Activated B cell treated with CpG ODN at 0.5 μM for 24 hours (primary cell): ENCODE data around the gene TPP2. TPM values are rescaled to one million over a fixed set of nuclear protein-coding genes. Genes with fewer than 3 reads are reported as not detected.

Source experiments
- ATAC-seq: fragments of 200-7000 bp; cut with Tn5 transposase; one replicate; pipeline ENCODE4 v1.10.0; 2021; ENCODE audit warnings: low read depth, mild to moderate bottlenecking, moderate library complexity
- CTCF ChIA-PET: fragments of 350-600 bp; sonication (Branson Sonifier 250); formaldehyde crosslinking; loops from one replicate; lab custom pipeline; 2021; ENCODE audit warnings: antibody characterized with exemption; lab: Charles Lee
- POLR2A ChIA-PET: fragments of 350-600 bp; sonication (Branson Sonifier 250); formaldehyde crosslinking; loops from one replicate; lab custom pipeline; 2021; ENCODE audit warnings: antibody characterized with exemption; lab: Charles Lee
- DNase-seq: peaks from one replicate; pipeline ENCODE4 v3.0.0; 2022
- H3K27ac Mint-ChIP-seq: one replicate; pipeline ENCODE4 v1.8.0; 2020; ENCODE audit warnings: mixed read lengths
- H3K27me3 Mint-ChIP-seq: one replicate; pipeline ENCODE4 v1.8.0; 2021; ENCODE audit warnings: mixed read lengths
- H3K36me3 Mint-ChIP-seq: one replicate; pipeline ENCODE4 v1.8.0; 2021; ENCODE audit warnings: low read depth, mixed read lengths
- H3K4me1 Mint-ChIP-seq: one replicate; pipeline ENCODE4 v1.8.0; 2021; ENCODE audit warnings: mixed read lengths
- H3K4me3 Mint-ChIP-seq: one replicate; pipeline ENCODE4 v1.8.0; 2020; ENCODE audit warnings: mild to moderate bottlenecking, mixed read lengths
- H3K9me3 Mint-ChIP-seq: one replicate; pipeline ENCODE4 v1.8.0; 2020; ENCODE audit warnings: mixed read lengths
- CTCF ChIP-seq: fragments of 200-600 bp; IDR thresholded peaks from one replicate; pipeline ENCODE4 v1.8.0; 2022; ENCODE audit warnings: antibody characterized with exemption, mild to moderate bottlenecking
- intact Hi-C: fragments of 100-400 bp; cut with micrococcal nuclease; formaldehyde crosslinking; loops from one replicate; pipeline ENCODE4 v1.15.1; 2024
- total RNA-seq: library from RNA; stranded (reverse); gene quantifications from 2 replicates; pipeline ENCODE4 v1.2.3, GENCODE V29; 2022

TPP2 gene
- total RNA-seq, 1 donor from 2014 or later = 53.1 TPM

GRCh38 chr13:102659168-102659713 is 62.5 kb downstream of the TPP2 start:
- no peaks in the 10 kb centered on the region for H3K4me1 Mint-ChIP-seq
- H3K9me3 Mint-ChIP-seq = peaks cover 4% of the 10 kb centered on the region
- CTCF ChIA-PET = no interaction called here
- H3K27me3 Mint-ChIP-seq = no peaks in the 10 kb centered on the region
- no peak for DNase-seq
- no peak overlapping the region for H3K4me3 Mint-ChIP-seq
- no peak for ATAC-seq
- POLR2A ChIA-PET = no interaction called here
- no peak overlapping the region for H3K27ac Mint-ChIP-seq
- no peak for TF ChIP-seq CTCF
- H3K36me3 Mint-ChIP-seq = peaks cover 53% of the 10 kb centered on the region
- intact Hi-C loops = loop anchor here (5.0 to 10.0 kb wide), 2 partner anchors 77 to 1514 kb away; no protein-coding TSS in a partner anchor

- DNase-seq (no peak), ATAC-seq (no peak)
- peaks cover 20% of the 10 kb centered on the region for H3K9me3 Mint-ChIP-seq
- CTCF ChIA-PET = no interaction called here
- H3K36me3 Mint-ChIP-seq = peaks cover 89% of the 10 kb centered on the region
- POLR2A ChIA-PET = no interaction called here
- H3K4me1 Mint-ChIP-seq = no peaks in the 10 kb centered on the region
- H3K4me3 Mint-ChIP-seq = no peak overlapping the region
- H3K27me3 Mint-ChIP-seq = no peaks in the 10 kb centered on the region
- no peak overlapping the region for H3K27ac Mint-ChIP-seq
- intact Hi-C loops = no loop called here
- no peak for TF ChIP-seq CTCF
Observed at GRCh38 chr13:102667023-102667422, 70.2 kb downstream of the TPP2 start.

- Mint-ChIP-seq H3K27ac (no peak overlapping the region), H3K4me1 (no peaks in the 10 kb centered on the region), H3K36me3 (peaks cover 89% of the 10 kb centered on the region), H3K4me3 (no peak overlapping the region), H3K9me3 (peaks cover 20% of the 10 kb centered on the region), H3K27me3 (no peaks in the 10 kb centered on the region)
- ATAC-seq = no peak
- no peak for TF ChIP-seq CTCF
- ChIA-PET POLR2A (no interaction called here), CTCF (no interaction called here)
- intact Hi-C loops = no loop called here
- no peak for DNase-seq
Observed at GRCh38 chr13:102667911-102668310, 71.1 kb downstream of the TPP2 start.

GRCh38 chr13:102670130-102670529 is 73.3 kb downstream of the TPP2 start:
- Mint-ChIP-seq H3K4me1 (no peaks in the 10 kb centered on the region), H3K36me3 (peaks cover 89% of the 10 kb centered on the region), H3K9me3 (peaks cover 20% of the 10 kb centered on the region), H3K27ac (no peak overlapping the region), H3K4me3 (no peak overlapping the region), H3K27me3 (no peaks in the 10 kb centered on the region)
- intact Hi-C loops = no loop called here
- DNase-seq (no peak), ATAC-seq (no peak)
- ChIA-PET POLR2A (no interaction called here), CTCF (no interaction called here)
- no peak for TF ChIP-seq CTCF

- no peak for DNase-seq
- ChIA-PET POLR2A (no interaction called here), CTCF (no interaction called here)
- intact Hi-C loops = no loop called here
- TF ChIP-seq CTCF = no peak
- no peak for ATAC-seq
- H3K9me3 Mint-ChIP-seq = peaks cover 6% of the 10 kb centered on the region
- no peaks in the 10 kb centered on the region for H3K4me1 Mint-ChIP-seq
- H3K36me3 Mint-ChIP-seq = peaks cover 76% of the 10 kb centered on the region
- H3K4me3 Mint-ChIP-seq = no peak overlapping the region
- H3K27ac Mint-ChIP-seq = no peak overlapping the region
- H3K27me3 Mint-ChIP-seq = no peaks in the 10 kb centered on the region
Observed at GRCh38 chr13:102675115-102675514, 78.3 kb downstream of the TPP2 start.
